Heart right ventricle (tissue), 16 donors: ENCODE measurements around the gene TCF7L2. TPM values are rescaled to one million over a fixed set of nuclear protein-coding genes. Genes with fewer than 3 reads are reported as not detected.
A peak's percentile ranks its signal among the peaks of the same experiment; 100 is the strongest.

Experiments used
- ATAC-seq, 8 donors: fragments of 200-7000 bp; cut with Tn5 transposase; one replicate each; pipeline ENCODE4 v1.9.1; 2020; ENCODE audit warnings: mild to moderate bottlenecking in 8 of 8, moderate library complexity in 8 of 8, moderate number of reproducible peaks in 1 of 8
- DNase-seq, 2 donors: peaks; one replicate each; pipeline ENCODE4 v3.0.0-alpha.2; 2020
- H3K27ac ChIP-seq, 10 donors: fragments of 200-600 bp; sonication (generic) in 2 of 10; one replicate each; pipeline versions ENCODE4 v1.5.0 to v1.8.0; 2020 to 2022; ENCODE audit warnings: mild to moderate bottlenecking in 3 of 10
- H3K27me3 ChIP-seq, 7 donors: fragments of 200-600 bp; one replicate each; pipeline ENCODE4 v1.8.0; 2021 to 2022; ENCODE audit warnings: mild to moderate bottlenecking in 2 of 7
- H3K36me3 ChIP-seq, 9 donors: fragments of 200-600 bp; sonication (generic) in 1 of 9; one replicate each; pipeline versions ENCODE4 v1.5.0 to v1.8.0; 2020 to 2022; ENCODE audit warnings: mild to moderate bottlenecking in 2 of 9
- H3K4me1 ChIP-seq, 9 donors: fragments of 200-600 bp; sonication (generic) in 1 of 9; one replicate each; pipeline versions ENCODE4 v1.5.0 to v1.8.0; 2020 to 2022; ENCODE audit warnings: mild to moderate bottlenecking in 4 of 9
- H3K4me3 ChIP-seq, 10 donors: fragments of 200-600 bp; sonication (generic) in 2 of 10; one replicate each; pipeline versions ENCODE4 v1.5.0 to v1.8.0; 2020 to 2022; ENCODE audit warnings: mild to moderate bottlenecking in 7 of 10, moderate library complexity in 2 of 10
- H3K9me3 ChIP-seq, 11 donors: fragments of 200-600 bp in 10 of 11; sonication (generic) in 2 of 11; one replicate each; pipeline versions ENCODE4 v1.5.0 to v1.8.0; 2013 to 2022; ENCODE audit warnings: mild to moderate bottlenecking in 2 of 11, control low read depth in 1 of 11, moderate library complexity in 1 of 11
- WGBS, 2 donors: extraction: QIAGEN DNeasy Blood & Tissue Kit; methylation state at CpG; one replicate each; pipeline ENCODE4 v1.1.7; 2013; ENCODE audit warnings: inconsistent platforms in 1 of 2; 5-methylcytosine and 5-hydroxymethylcytosine counted together
- intact Hi-C, 10 donors: fragments of 100-400 bp; cut with DNase I; formaldehyde crosslinking; loops; one replicate each; pipeline versions ENCODE4 v1.11.1 to v1.14.2; 2022
- polyA plus RNA-seq, 2 donors: library from polyadenylated mRNA; stranded (reverse); fragments of 200-250 nt; gene quantifications; one replicate each; pipeline ENCODE4 v1.2.3, GENCODE V29; 2013
- total RNA-seq, 10 donors: library from RNA; stranded (reverse); fragmentation: NEBNext Ultra II Directional in 3 of 10; extraction: Animal tissue kit (Norgen Biotek cat#: 25700) in 3 of 10; gene quantifications; one replicate each; pipeline versions ENCODE4 v1.2.1 to v1.2.4, GENCODE V29; 2021 to 2023
- TF ChIP-seq, protein P1 (sequence below), 9 donors: fragments of 200-600 bp; sonication (generic) in 2 of 9; IDR thresholded peaks; one replicate each; pipeline versions ENCODE4 v1.5.0 to v1.8.0; 2021 to 2022; ENCODE audit warnings: antibody characterized with exemption in 9 of 9, mild to moderate bottlenecking in 5 of 9, moderate library complexity in 1 of 9
- donor health status: Arrhythmogenic right ventricular cardiomyopathy.
- donor health status: ischemic (EF 13 %, LVEDD 7.1; RV severe dilation, severe dysfunction).
- donor health status: healthy with polysubstance abuse.
- donor health status: DM: no; HTN: yes; CAD: no.
- donor health status: DM: no; HTN: no; CAD: no.
- donor health status: ischemic (EF 25% LVEDD 6.9; RV normal size, moderate dysfunction).
- donor health status: ischemic (EF 25% LVEDD 5.7; RV mildly dilated, moderate dysfunction).
- donor health status: healthy.
- donor health status: DM: yes; HTN: yes; CAD: no.
- donor health status: Ischemic cardiomyopathy.
- donor health status: ischemic (EF 35%, LVEDD 5.7; RV mildly dilated, moderate dysfunction).
- donor health status: nonischemic (EF 11% LVEDD 7.7; RV severe dilation, severe dysfunction).
- donor health status: DM: yes; HTN: yes; CAD: no.
- donor health status: PGD.
- donor health status: ischemic (EF 29% LVEDD 5.4; RV normal size, mild dysfunction).
- donor health status: nonischemic (EF 23%, LVEDD 6.1; RV moderate dilation, normal function).

The TCF7L2 gene
- total and polyA plus RNA-seq, 12 donors, result 3.6 to 15.8 (median 11.8) TPM

DNA sequence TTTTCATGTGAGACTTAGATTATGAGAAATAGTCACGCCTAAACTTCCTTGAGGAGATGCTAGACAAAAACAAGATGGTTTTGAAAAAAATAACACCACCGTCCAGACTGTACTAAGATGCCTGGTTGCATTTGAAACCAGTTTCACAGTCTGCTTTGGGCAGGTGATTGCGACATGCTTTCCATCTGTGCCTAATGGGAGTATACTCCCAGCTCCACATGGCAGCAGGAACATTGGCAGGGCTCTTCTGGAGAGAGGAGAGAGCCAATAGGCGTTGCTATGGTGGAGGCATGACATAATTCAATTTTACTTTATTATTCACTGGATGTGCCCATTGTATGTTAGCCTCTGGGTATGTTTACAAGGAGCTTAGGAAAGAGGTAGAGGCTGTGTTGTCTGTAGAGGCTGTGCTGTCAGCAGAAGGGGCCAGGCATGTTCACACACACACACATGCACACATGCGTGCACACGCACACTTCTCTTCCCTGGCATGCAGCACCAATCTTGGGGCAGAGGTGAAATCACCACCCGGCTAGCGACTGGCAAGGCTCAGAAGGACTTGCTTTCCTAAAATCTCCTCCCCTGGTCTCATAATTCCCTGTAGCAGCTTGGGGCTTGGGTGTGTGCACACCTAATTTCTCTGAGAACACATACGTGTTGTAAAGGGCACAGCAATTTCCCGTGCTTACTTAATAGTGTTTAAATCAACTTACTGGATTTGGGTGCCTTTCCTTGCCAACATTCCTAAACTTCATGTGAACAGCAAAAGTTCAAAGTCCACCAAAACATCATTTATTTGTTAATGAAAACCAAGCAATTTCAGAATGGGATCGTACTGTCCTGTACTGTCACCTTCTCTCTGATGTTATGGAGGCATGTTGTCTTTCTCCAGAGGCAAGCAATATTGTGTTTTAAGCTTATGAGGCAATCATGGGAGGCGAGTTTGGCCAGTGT is 162.1 kb downstream of the TCF7L2 start:
- Histone ChIP-seq H3K4me1 (peaks cover 0 to 16% (median 0%) of the 10 kb centered on the region in 9 donors), H3K9me3 (no peaks in the 10 kb centered on the region), H3K27ac (no peak overlapping the region), H3K27me3 (no peaks in the 10 kb centered on the region), H3K4me3 (no peak overlapping the region), H3K36me3 (no peaks in the 10 kb centered on the region)
- intact Hi-C loops, result no loop called here
- ATAC-seq (peak in 5 of 8 donors; percentile 9 to 80 (median 43)), DNase-seq (no peak)
- TF ChIP-seq, protein P1, sequence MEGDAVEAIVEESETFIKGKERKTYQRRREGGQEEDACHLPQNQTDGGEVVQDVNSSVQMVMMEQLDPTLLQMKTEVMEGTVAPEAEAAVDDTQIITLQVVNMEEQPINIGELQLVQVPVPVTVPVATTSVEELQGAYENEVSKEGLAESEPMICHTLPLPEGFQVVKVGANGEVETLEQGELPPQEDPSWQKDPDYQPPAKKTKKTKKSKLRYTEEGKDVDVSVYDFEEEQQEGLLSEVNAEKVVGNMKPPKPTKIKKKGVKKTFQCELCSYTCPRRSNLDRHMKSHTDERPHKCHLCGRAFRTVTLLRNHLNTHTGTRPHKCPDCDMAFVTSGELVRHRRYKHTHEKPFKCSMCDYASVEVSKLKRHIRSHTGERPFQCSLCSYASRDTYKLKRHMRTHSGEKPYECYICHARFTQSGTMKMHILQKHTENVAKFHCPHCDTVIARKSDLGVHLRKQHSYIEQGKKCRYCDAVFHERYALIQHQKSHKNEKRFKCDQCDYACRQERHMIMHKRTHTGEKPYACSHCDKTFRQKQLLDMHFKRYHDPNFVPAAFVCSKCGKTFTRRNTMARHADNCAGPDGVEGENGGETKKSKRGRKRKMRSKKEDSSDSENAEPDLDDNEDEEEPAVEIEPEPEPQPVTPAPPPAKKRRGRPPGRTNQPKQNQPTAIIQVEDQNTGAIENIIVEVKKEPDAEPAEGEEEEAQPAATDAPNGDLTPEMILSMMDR (IDR thresholded peaks at IDR 0.05), result no peak
- 89 to 91% methylated on average over 12 of the region's 12 CpGs for WGBS, 2 donors

DNA sequence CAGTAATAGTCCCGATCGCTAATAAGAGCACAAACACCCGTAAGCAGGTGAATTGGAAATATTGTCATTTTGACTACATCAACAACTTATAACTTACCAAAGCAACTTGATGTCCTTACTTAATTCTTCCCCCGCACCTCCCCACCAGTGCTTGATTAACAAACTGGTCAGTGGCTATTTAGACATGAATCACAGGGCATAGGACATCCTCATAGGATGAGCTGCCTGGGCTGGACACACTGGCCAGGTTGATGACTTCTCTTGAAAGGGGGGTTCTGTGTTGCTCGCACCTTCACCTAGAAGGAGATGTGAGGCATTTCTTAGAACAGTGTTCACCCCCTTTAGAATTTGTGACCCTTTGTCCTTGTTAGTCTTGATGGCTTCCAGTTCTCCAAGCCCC is 163.2 kb downstream of the TCF7L2 start:
- no peak for DNase-seq
- 99 to 100% methylated on average over 5 of the region's 5 CpGs for WGBS, 2 donors
- no peak for ATAC-seq
- Histone ChIP-seq H3K36me3 (no peaks in the 10 kb centered on the region), H3K4me1 (peaks cover 0 to 15% (median 0%) of the 10 kb centered on the region in 9 donors), H3K27me3 (no peaks in the 10 kb centered on the region), H3K9me3 (no peaks in the 10 kb centered on the region), H3K27ac (no peak overlapping the region), H3K4me3 (no peak overlapping the region)
- intact Hi-C loops, result no loop called here
- TF ChIP-seq, protein P1 (IDR thresholded peaks at IDR 0.05), result no peak

DNA sequence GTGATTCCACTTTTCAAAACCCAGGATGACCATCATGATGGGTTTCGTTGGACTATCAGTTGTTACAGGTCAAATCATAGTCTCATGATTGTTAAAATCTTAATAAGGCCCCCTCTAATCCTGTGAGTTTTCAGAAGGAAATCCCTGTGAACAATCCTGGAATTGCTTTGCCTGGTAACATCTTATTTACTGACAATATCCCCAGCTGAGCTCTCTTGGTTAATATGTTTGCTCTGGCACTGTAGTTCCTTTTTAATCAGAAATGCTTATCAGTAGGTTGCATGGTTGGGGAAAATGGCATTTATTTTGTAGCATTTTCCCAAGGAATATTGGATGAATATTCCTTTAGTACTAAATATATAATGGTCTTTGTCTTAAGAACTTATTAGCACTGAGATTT is 163.9 kb downstream of the TCF7L2 start:
- H3K4me1 ChIP-seq, result peaks cover 0 to 15% (median 0%) of the 10 kb centered on the region in 9 donors
- 83 to 88% methylated on average over 1 of the region's 1 CpG for WGBS, 2 donors
- intact Hi-C loops, result no loop called here
- H3K4me3 ChIP-seq, result no peak overlapping the region
- TF ChIP-seq, protein P1 (IDR thresholded peaks at IDR 0.05), result no peak
- DNase-seq, result no peak
- H3K9me3 ChIP-seq, result no peaks in the 10 kb centered on the region
- H3K27me3 ChIP-seq, result no peaks in the 10 kb centered on the region
- ATAC-seq, result no peak
- no peak overlapping the region for H3K27ac ChIP-seq
- no peaks in the 10 kb centered on the region for H3K36me3 ChIP-seq

DNA sequence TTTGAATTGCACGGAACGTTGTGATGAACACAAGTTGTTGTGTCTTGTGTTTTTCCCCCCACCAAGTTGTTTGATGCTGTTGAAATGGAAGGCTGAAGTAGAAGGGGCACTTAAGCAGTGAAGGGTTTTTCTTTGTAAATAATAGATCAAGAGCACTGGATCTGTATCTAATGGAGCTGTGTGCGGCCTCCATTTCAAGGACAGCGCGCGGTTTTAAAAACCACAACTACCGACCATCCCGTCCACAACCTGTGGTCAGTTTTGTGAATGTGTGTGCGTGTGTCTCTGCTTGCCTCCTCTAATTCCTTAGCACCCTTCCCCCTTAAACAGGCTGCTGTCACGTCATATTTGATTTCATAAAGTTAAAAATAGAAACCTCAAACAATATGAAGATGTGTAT is 165.5 kb downstream of the TCF7L2 start:
- TF ChIP-seq, protein P1 (IDR thresholded peaks at IDR 0.05), result no peak
- no peaks in the 10 kb centered on the region for H3K36me3 ChIP-seq
- H3K4me3 ChIP-seq, result no peak overlapping the region
- no peaks in the 10 kb centered on the region for H3K9me3 ChIP-seq
- no peak for ATAC-seq
- H3K27ac ChIP-seq, result no peak overlapping the region
- no peaks in the 10 kb centered on the region for H3K27me3 ChIP-seq
- H3K4me1 ChIP-seq, result peaks cover 0 to 15% (median 0%) of the 10 kb centered on the region in 9 donors
- DNase-seq, result no peak
- intact Hi-C loops, result no loop called here
- WGBS, 2 donors, result 92% methylated on average over 10 of the region's 10 CpGs
